Measurements from ENCODE around the gene TTC22.

TTC22 gene

DNA sequence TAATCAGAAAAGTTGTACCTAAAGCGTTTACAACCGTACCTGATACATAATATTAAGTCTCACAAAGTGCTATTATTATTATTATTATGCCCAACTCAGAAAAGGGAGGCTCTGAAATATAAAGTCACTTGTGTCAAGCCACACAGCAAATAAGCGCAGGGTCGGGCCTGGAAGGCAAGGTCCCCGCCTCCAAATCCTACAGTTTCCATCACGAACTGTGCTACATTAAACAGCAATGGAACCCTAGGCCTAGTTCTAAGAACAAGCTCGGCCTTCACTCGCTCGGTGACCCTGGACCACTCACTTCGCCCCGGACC is 37.3 kb downstream of the TTC22 start:
- H4K20me1 ChIP-seq (ENCODE audit: insufficient read depth, low read length): no peaks in the 10 kb centered on the region
- H2AFZ ChIP-seq (ENCODE audit: low read length): no peak overlapping the region
- no peaks in the 10 kb centered on the region for H3K36me3 ChIP-seq (ENCODE audit: insufficient read depth, low read length)

DNA sequence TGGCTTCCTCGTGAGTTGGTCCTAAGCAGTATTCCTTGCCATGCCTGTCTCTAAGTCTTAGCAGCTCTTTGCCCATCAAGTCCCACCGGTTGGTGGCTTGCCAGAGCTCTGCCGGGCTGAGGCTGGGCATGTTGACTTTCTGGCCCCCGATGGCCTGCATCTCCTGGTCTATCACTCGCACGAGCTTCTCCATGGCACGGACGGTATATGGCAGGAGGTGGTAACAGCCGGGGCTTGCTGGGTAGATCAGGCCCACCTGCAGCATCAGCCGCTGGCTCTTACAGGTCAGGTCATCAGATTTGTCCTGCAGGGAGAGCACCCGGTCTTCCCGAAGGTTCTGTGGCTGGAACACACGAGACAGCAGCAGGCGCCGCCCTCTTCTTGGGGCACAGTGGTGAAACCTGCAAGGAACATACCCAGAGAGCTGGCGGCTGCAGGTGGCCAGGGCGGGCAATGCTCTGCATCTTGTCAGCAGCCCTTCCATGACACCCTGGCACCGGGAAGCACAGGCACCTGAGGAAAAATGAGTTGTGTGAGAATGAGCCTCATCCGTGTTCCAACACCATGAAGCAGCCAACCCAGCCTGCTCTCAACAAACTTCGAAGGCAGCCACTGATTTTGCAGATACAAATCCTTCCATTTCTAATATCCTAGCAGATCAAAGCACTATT is 42.3 kb downstream of the TTC22 start:
- Histone ChIP-seq H3K4me2 (ENCODE audit: low read length) (no peak overlapping the region), H3K27me3 (ENCODE audit: insufficient read depth, low read length) (no peaks in the 10 kb centered on the region), H2AFZ (ENCODE audit: low read length) (no peak overlapping the region), H3K9ac (ENCODE audit: low read length) (no peak overlapping the region), H3K79me2 (ENCODE audit: insufficient read depth, low read length) (no peaks in the 10 kb centered on the region), H3K4me3 (ENCODE audit: low read depth, low read length, poor library complexity, severe bottlenecking) (no peak overlapping the region), H3F3A (ENCODE audit: insufficient read depth, low read length) (no peaks in the 10 kb centered on the region), H3K27ac (ENCODE audit: low read depth, low read length, poor library complexity, severe bottlenecking) (no peak overlapping the region), H3K9me3 (ENCODE audit: low read length) (no peaks in the 10 kb centered on the region), H4K20me1 (ENCODE audit: insufficient read depth, low read length) (no peaks in the 10 kb centered on the region), H3K9me2 (ENCODE audit: low read depth, low read length) (no peaks in the 10 kb centered on the region), H3K4me1 (ENCODE audit: insufficient read depth, low read length, severe bottlenecking) (peaks cover 9% of the 10 kb centered on the region), H3K36me3 (ENCODE audit: insufficient read depth, low read length) (peaks cover 18% of the 10 kb centered on the region)
- no peak for TF ChIP-seq EZH2 (IDR thresholded peaks at IDR 0.05; ENCODE audit: borderline replicate concordance, low read length)
- TF ChIP-seq, protein P1, sequence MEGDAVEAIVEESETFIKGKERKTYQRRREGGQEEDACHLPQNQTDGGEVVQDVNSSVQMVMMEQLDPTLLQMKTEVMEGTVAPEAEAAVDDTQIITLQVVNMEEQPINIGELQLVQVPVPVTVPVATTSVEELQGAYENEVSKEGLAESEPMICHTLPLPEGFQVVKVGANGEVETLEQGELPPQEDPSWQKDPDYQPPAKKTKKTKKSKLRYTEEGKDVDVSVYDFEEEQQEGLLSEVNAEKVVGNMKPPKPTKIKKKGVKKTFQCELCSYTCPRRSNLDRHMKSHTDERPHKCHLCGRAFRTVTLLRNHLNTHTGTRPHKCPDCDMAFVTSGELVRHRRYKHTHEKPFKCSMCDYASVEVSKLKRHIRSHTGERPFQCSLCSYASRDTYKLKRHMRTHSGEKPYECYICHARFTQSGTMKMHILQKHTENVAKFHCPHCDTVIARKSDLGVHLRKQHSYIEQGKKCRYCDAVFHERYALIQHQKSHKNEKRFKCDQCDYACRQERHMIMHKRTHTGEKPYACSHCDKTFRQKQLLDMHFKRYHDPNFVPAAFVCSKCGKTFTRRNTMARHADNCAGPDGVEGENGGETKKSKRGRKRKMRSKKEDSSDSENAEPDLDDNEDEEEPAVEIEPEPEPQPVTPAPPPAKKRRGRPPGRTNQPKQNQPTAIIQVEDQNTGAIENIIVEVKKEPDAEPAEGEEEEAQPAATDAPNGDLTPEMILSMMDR (IDR thresholded peaks at IDR 0.05; ENCODE audit: low read length): no peak

More for the DNA sequence above, 37.3 kb downstream of the TTC22 start:
- peak overlapping the region; percentile 83 for H3K9ac ChIP-seq (ENCODE audit: low read length)
- no peaks in the 10 kb centered on the region for H3K27me3 ChIP-seq (ENCODE audit: insufficient read depth, low read length)
- no peaks in the 10 kb centered on the region for H3K79me2 ChIP-seq (ENCODE audit: insufficient read depth, low read length)
- peak overlapping the region; percentile 89 for H3K4me2 ChIP-seq (ENCODE audit: low read length)
- H3K4me1 ChIP-seq (ENCODE audit: insufficient read depth, low read length, severe bottlenecking): peaks cover 20% of the 10 kb centered on the region
- H3K4me3 ChIP-seq (ENCODE audit: low read depth, low read length, poor library complexity, severe bottlenecking): peak overlapping the region; percentile 90
- no peak overlapping the region for H3K27ac ChIP-seq (ENCODE audit: low read depth, low read length, poor library complexity, severe bottlenecking)
- no peaks in the 10 kb centered on the region for H3K9me3 ChIP-seq (ENCODE audit: low read length)
- H3F3A ChIP-seq (ENCODE audit: insufficient read depth, low read length): no peaks in the 10 kb centered on the region
- no peaks in the 10 kb centered on the region for H3K9me2 ChIP-seq (ENCODE audit: low read depth, low read length)
- TF ChIP-seq, protein P1 (IDR thresholded peaks at IDR 0.05; ENCODE audit: low read length): no peak
- no peak for TF ChIP-seq EZH2 (IDR thresholded peaks at IDR 0.05; ENCODE audit: borderline replicate concordance, low read length)

DNA sequence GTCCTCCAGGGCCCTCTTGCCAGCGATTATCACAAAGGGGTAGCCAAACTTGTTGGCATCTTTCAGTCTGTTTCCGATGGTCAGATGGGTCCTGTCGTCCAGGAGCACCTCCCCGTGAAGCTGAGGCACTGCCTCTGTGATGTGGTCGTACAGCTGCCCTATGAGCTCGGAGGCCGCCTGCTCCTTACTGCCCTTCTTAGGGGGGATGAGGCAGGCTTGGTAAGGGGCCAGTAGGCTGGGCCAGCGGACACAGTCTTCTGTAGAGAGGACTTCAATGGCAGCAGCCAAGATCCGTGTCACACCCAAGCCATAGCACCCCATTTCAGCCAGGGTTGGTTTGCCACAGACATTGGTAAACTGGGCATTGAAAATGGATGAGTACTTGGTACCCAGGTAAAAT is 43.3 kb downstream of the TTC22 start:
- Histone ChIP-seq H3K9ac (ENCODE audit: low read length) (no peak overlapping the region), H3K27me3 (ENCODE audit: insufficient read depth, low read length) (no peaks in the 10 kb centered on the region), H3K4me2 (ENCODE audit: low read length) (no peak overlapping the region), H2AFZ (ENCODE audit: low read length) (no peak overlapping the region), H3K4me1 (ENCODE audit: insufficient read depth, low read length, severe bottlenecking) (no peaks in the 10 kb centered on the region), H4K20me1 (ENCODE audit: insufficient read depth, low read length) (no peaks in the 10 kb centered on the region), H3K36me3 (ENCODE audit: insufficient read depth, low read length) (peaks cover 18% of the 10 kb centered on the region), H3F3A (ENCODE audit: insufficient read depth, low read length) (no peaks in the 10 kb centered on the region), H3K27ac (ENCODE audit: low read depth, low read length, poor library complexity, severe bottlenecking) (no peak overlapping the region), H3K9me3 (ENCODE audit: low read length) (no peaks in the 10 kb centered on the region), H3K79me2 (ENCODE audit: insufficient read depth, low read length) (no peaks in the 10 kb centered on the region), H3K4me3 (ENCODE audit: low read depth, low read length, poor library complexity, severe bottlenecking) (no peak overlapping the region), H3K9me2 (ENCODE audit: low read depth, low read length) (no peaks in the 10 kb centered on the region)
- no peak for TF ChIP-seq EZH2 (IDR thresholded peaks at IDR 0.05; ENCODE audit: borderline replicate concordance, low read length)
- TF ChIP-seq, protein P1 (IDR thresholded peaks at IDR 0.05; ENCODE audit: low read length): no peak
